Measurements from ENCODE around the gene LRIT3. TPM values are rescaled to one million over a fixed set of nuclear protein-coding genes. Genes with fewer than 3 reads are reported as not detected.
"Not testable (repeated sequence)": the region's sequence is repeated elsewhere in the genome, so short reads cannot be mapped to it uniquely, and the experiment has no call there.

The LRIT3 gene
- total RNA-seq, 2 donors from 2014 or later, result 0.26 to 0.52 TPM

- Mint-ChIP-seq H3K36me3 (ENCODE audit: low read depth) (no peaks in the 10 kb centered on the region), H3K27ac (no peak overlapping the region), H3K4me3 (no peak overlapping the region), H3K9me3 (no peaks in the 10 kb centered on the region), H3K4me1 (no peaks in the 10 kb centered on the region), H3K27me3 (peaks cover 4% of the 10 kb centered on the region)
- no peak for ATAC-seq (replicated peaks)
Observed at GRCh38 chr4:109872950-109873656, 25.2 kb downstream of the LRIT3 start.

GRCh38 chr4:109873791-109874514 lies 26.0 kb downstream of the LRIT3 start:
- no peak for ATAC-seq (replicated peaks)
- H3K9me3 Mint-ChIP-seq, result no peaks in the 10 kb centered on the region
- peaks cover 4% of the 10 kb centered on the region for H3K27me3 Mint-ChIP-seq
- no peaks in the 10 kb centered on the region for H3K36me3 Mint-ChIP-seq (ENCODE audit: low read depth)
- no peak overlapping the region for H3K4me3 Mint-ChIP-seq
- no peaks in the 10 kb centered on the region for H3K4me1 Mint-ChIP-seq
- no peak overlapping the region for H3K27ac Mint-ChIP-seq

GRCh38 chr4:109875106-109875505 lies 27.2 kb downstream of the LRIT3 start:
- Mint-ChIP-seq H3K36me3 (ENCODE audit: low read depth) (no peaks in the 10 kb centered on the region), H3K4me3 (no peak overlapping the region), H3K27me3 (peaks cover 8% of the 10 kb centered on the region), H3K9me3 (no peaks in the 10 kb centered on the region), H3K4me1 (no peaks in the 10 kb centered on the region), H3K27ac (no peak overlapping the region)
- no peak for ATAC-seq (replicated peaks)

GRCh38 chr4:109875553-109875952 lies 27.6 kb downstream of the LRIT3 start:
- H3K27ac Mint-ChIP-seq; H3K9me3 Mint-ChIP-seq; ATAC-seq (replicated peaks); H3K27me3 Mint-ChIP-seq; H3K4me3 Mint-ChIP-seq; H3K4me1 Mint-ChIP-seq; H3K36me3 Mint-ChIP-seq (ENCODE audit: low read depth): not testable (repeated sequence)

- H3K4me1 Mint-ChIP-seq, result no peaks in the 10 kb centered on the region
- no peak for ATAC-seq (replicated peaks)
- H3K27me3 Mint-ChIP-seq, result peaks cover 8% of the 10 kb centered on the region
- no peak overlapping the region for H3K4me3 Mint-ChIP-seq
- no peak overlapping the region for H3K27ac Mint-ChIP-seq
- no peaks in the 10 kb centered on the region for H3K9me3 Mint-ChIP-seq
- no peaks in the 10 kb centered on the region for H3K36me3 Mint-ChIP-seq (ENCODE audit: low read depth)
Observed at GRCh38 chr4:109876634-109877265, 28.8 kb downstream of the LRIT3 start.

GRCh38 chr4:109877400-109877799 lies 29.5 kb downstream of the LRIT3 start:
- no peak for ATAC-seq (replicated peaks)
- Mint-ChIP-seq H3K27me3 (peaks cover 8% of the 10 kb centered on the region), H3K4me3 (no peak overlapping the region), H3K4me1 (no peaks in the 10 kb centered on the region), H3K27ac (no peak overlapping the region), H3K36me3 (ENCODE audit: low read depth) (no peaks in the 10 kb centered on the region), H3K9me3 (no peaks in the 10 kb centered on the region)

GRCh38 chr4:109878355-109878754 lies 30.4 kb downstream of the LRIT3 start:
- Mint-ChIP-seq H3K4me1 (no peaks in the 10 kb centered on the region), H3K36me3 (ENCODE audit: low read depth) (no peaks in the 10 kb centered on the region), H3K27ac (no peak overlapping the region), H3K9me3 (no peaks in the 10 kb centered on the region), H3K27me3 (peaks cover 8% of the 10 kb centered on the region), H3K4me3 (no peak overlapping the region)
- no peak for ATAC-seq (replicated peaks)

GRCh38 chr4:109879081-109879480 lies 31.2 kb downstream of the LRIT3 start:
- H3K9me3 Mint-ChIP-seq, result no peaks in the 10 kb centered on the region
- H3K4me1 Mint-ChIP-seq, result no peaks in the 10 kb centered on the region
- H3K4me3 Mint-ChIP-seq, result no peak overlapping the region
- H3K27me3 Mint-ChIP-seq, result peaks cover 8% of the 10 kb centered on the region
- H3K36me3 Mint-ChIP-seq (ENCODE audit: low read depth), result no peaks in the 10 kb centered on the region
- no peak overlapping the region for H3K27ac Mint-ChIP-seq
- ATAC-seq (replicated peaks), result no peak

- no peaks in the 10 kb centered on the region for H3K36me3 Mint-ChIP-seq (ENCODE audit: low read depth)
- no peaks in the 10 kb centered on the region for H3K9me3 Mint-ChIP-seq
- H3K4me1 Mint-ChIP-seq, result no peaks in the 10 kb centered on the region
- peaks cover 8% of the 10 kb centered on the region for H3K27me3 Mint-ChIP-seq
- H3K27ac Mint-ChIP-seq, result no peak overlapping the region
- ATAC-seq (replicated peaks), result no peak
- no peak overlapping the region for H3K4me3 Mint-ChIP-seq
Observed at GRCh38 chr4:109879636-109880314, 31.9 kb downstream of the LRIT3 start.

- Mint-ChIP-seq H3K36me3 (ENCODE audit: low read depth) (no peaks in the 10 kb centered on the region), H3K4me1 (no peaks in the 10 kb centered on the region), H3K27ac (no peak overlapping the region), H3K9me3 (no peaks in the 10 kb centered on the region), H3K27me3 (no peaks in the 10 kb centered on the region), H3K4me3 (no peak overlapping the region)
- no peak for ATAC-seq (replicated peaks)
Observed at GRCh38 chr4:109886303-109886702, 38.4 kb downstream of the LRIT3 start.

- no peak for ATAC-seq (replicated peaks)
- no peaks in the 10 kb centered on the region for H3K9me3 Mint-ChIP-seq
- no peaks in the 10 kb centered on the region for H3K27me3 Mint-ChIP-seq
- no peaks in the 10 kb centered on the region for H3K36me3 Mint-ChIP-seq (ENCODE audit: low read depth)
- no peak overlapping the region for H3K4me3 Mint-ChIP-seq
- H3K4me1 Mint-ChIP-seq, result no peaks in the 10 kb centered on the region
- H3K27ac Mint-ChIP-seq, result no peak overlapping the region
Observed at GRCh38 chr4:109887071-109887470, 39.2 kb downstream of the LRIT3 start.

- Mint-ChIP-seq H3K36me3 (ENCODE audit: low read depth) (no peaks in the 10 kb centered on the region), H3K4me1 (no peaks in the 10 kb centered on the region), H3K9me3 (no peaks in the 10 kb centered on the region), H3K27me3 (no peaks in the 10 kb centered on the region), H3K4me3 (no peak overlapping the region), H3K27ac (no peak overlapping the region)
- ATAC-seq (replicated peaks), result no peak
Observed at GRCh38 chr4:109890076-109890475, 42.2 kb downstream of the LRIT3 start.

GRCh38 chr4:109902559-109903251 lies 54.8 kb downstream of the LRIT3 start:
- no peaks in the 10 kb centered on the region for H3K36me3 Mint-ChIP-seq (ENCODE audit: low read depth)
- H3K27ac Mint-ChIP-seq, result no peak overlapping the region
- H3K9me3 Mint-ChIP-seq, result no peaks in the 10 kb centered on the region
- H3K27me3 Mint-ChIP-seq, result peaks cover 32% of the 10 kb centered on the region
- H3K4me3 Mint-ChIP-seq, result no peak overlapping the region
- ATAC-seq (replicated peaks), result no peak
- H3K4me1 Mint-ChIP-seq, result no peaks in the 10 kb centered on the region

- no peaks in the 10 kb centered on the region for H3K36me3 Mint-ChIP-seq (ENCODE audit: low read depth)
- no peak for ATAC-seq (replicated peaks)
- no peak overlapping the region for H3K4me3 Mint-ChIP-seq
- H3K27me3 Mint-ChIP-seq, result peaks cover 52% of the 10 kb centered on the region
- H3K27ac Mint-ChIP-seq, result no peak overlapping the region
- H3K4me1 Mint-ChIP-seq, result no peaks in the 10 kb centered on the region
- H3K9me3 Mint-ChIP-seq, result no peaks in the 10 kb centered on the region
Observed at GRCh38 chr4:109908731-109909130, 60.8 kb downstream of the LRIT3 start.
